Activated T-helper 2 cell treated with anti-CD3 and anti-CD28 coated beads, Interferon-gamma antibody, Interleukin-2, Interleukin-4, amounts not matched to agents 10 μg/mL and 5 μg/mL and 100 μg/mL, durations not matched to agents 14 hours and 24 hours and 36 hours (primary cell): ENCODE data around the gene FGFR2. TPM values are rescaled to one million over a fixed set of nuclear protein-coding genes. Genes with fewer than 3 reads are reported as not detected.

Source experiments
- DNase-seq: peaks from one replicate; pipeline ENCODE4 v3.0.0; 2021; ENCODE audit warnings: low spot score
- H3K27ac Mint-ChIP-seq: one replicate; pipeline ENCODE4 v1.8.0; 2021; ENCODE audit warnings: mixed read lengths
- H3K27me3 Mint-ChIP-seq: one replicate; pipeline ENCODE4 v1.8.0; 2021; ENCODE audit warnings: low read depth, mixed read lengths
- H3K36me3 Mint-ChIP-seq: one replicate; pipeline ENCODE4 v1.8.0; 2021; ENCODE audit warnings: low read depth, mixed read lengths
- H3K4me1 Mint-ChIP-seq: one replicate; pipeline ENCODE4 v1.8.0; 2021; ENCODE audit warnings: low read depth, mixed read lengths
- H3K4me3 Mint-ChIP-seq: one replicate; pipeline ENCODE4 v1.8.0; 2021; ENCODE audit warnings: low read depth, mild to moderate bottlenecking, moderate library complexity, mixed read lengths
- H3K9me3 Mint-ChIP-seq: one replicate; pipeline ENCODE4 v1.8.0; 2021; ENCODE audit warnings: mixed read lengths
- intact Hi-C: fragments of 100-400 bp; cut with micrococcal nuclease; formaldehyde crosslinking; loops from one replicate; pipeline ENCODE4 v1.15.1; 2023
- total RNA-seq: library from RNA; stranded (reverse); gene quantifications from 2 replicates; pipeline ENCODE4 v1.2.3, GENCODE V29; 2022

The FGFR2 gene
- total RNA-seq, 1 donor from 2014 or later = not detected

GRCh38 chr10:121519411-121519810, 78.8 kb downstream of the FGFR2 start:
- Mint-ChIP-seq H3K36me3 (no peaks in the 10 kb centered on the region), H3K27me3 (no peaks in the 10 kb centered on the region), H3K27ac (no peak overlapping the region), H3K4me3 (no peak overlapping the region), H3K4me1 (peaks cover 13% of the 10 kb centered on the region), H3K9me3 (no peaks in the 10 kb centered on the region)
- intact Hi-C loops = no loop called here
- DNase-seq = no peak

GRCh38 chr10:121518333-121518732, 79.9 kb downstream of the FGFR2 start:
- no peaks in the 10 kb centered on the region for H3K36me3 Mint-ChIP-seq
- H3K4me3 Mint-ChIP-seq = no peak overlapping the region
- no peaks in the 10 kb centered on the region for H3K9me3 Mint-ChIP-seq
- no peaks in the 10 kb centered on the region for H3K27me3 Mint-ChIP-seq
- intact Hi-C loops = no loop called here
- no peak for DNase-seq
- H3K4me1 Mint-ChIP-seq = peaks cover 16% of the 10 kb centered on the region
- H3K27ac Mint-ChIP-seq = no peak overlapping the region

DNA sequence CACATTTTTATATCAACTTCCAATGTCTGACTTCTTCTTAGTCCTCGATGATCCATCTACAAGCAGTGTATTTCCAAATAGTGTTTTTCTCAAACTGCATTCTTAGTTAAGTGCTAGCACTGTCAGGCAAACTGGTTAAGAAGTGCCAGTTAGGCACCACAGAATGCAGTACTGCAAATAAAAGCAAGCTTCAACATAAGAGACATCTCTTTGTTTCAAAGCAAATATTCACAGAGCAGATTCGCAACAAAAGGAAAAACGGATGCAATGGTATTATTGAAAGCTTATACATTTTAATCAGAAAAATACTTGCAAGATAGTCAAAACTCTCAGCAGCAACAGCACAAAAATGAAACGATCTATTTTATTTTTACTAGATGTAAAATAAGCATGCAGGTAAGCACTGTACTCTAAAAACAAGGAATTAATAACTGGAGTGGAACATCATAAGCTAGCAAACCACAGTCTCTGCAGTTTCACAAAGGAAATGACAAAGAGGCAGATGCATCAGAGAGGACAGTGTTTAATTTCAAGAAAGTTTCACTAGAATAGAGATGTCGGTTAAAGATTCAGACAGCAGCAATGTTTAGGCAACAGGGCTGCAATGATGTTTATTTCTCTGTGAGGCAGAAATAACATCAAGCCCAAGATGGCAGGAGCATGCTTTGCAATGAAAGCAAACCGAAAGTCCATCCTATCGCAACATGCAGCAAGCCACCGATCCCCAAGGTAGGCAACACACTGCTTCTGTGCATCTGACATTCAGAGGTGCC, 82.0 kb downstream of the FGFR2 start:
- no peak overlapping the region for H3K27ac Mint-ChIP-seq
- no peak overlapping the region for H3K4me3 Mint-ChIP-seq
- intact Hi-C loops = no loop called here

DNA sequence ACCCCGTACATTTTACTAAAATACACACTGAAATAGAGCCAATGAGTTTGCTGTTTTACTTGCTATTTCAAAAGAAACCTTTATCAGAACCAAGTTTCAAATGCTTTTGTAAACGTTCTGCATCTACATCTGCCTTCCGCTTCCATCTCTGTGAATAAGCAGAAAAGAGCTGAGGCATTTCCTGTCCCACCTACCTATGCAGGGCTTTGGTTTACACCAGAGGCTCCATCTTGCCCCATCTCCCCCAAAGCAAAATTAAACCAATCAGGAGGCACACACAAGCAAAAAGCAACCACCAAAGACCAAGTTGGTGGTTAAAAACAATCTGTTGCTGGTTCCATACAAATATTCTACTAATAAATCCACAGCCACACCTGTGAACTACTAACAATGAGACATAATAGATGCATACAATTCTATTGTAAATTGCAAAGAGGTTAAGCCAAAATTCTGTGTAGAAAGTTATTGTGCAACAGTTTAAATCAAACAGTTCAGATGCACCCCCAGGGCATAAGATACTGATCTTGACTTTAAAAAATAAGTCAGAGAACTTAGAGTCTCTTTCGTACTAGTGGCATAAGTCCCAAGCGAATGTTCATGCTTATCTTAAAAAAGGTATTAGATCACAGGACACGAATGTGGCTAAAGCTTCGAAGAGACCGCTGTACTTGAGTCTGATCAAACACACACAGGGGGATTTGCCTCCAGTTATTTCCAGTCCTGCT, 83.9 kb downstream of the FGFR2 start:
- H3K27ac Mint-ChIP-seq = no peak overlapping the region
- no peaks in the 10 kb centered on the region for H3K27me3 Mint-ChIP-seq
- no peak overlapping the region for H3K4me3 Mint-ChIP-seq
- H3K4me1 Mint-ChIP-seq = peaks cover 16% of the 10 kb centered on the region
- intact Hi-C loops = no loop called here
- no peak for DNase-seq
- no peaks in the 10 kb centered on the region for H3K9me3 Mint-ChIP-seq
- H3K36me3 Mint-ChIP-seq = no peaks in the 10 kb centered on the region

More for the DNA sequence above, 82.0 kb downstream of the FGFR2 start:
- Mint-ChIP-seq H3K27me3 (no peaks in the 10 kb centered on the region), H3K9me3 (no peaks in the 10 kb centered on the region), H3K36me3 (no peaks in the 10 kb centered on the region), H3K4me1 (peaks cover 16% of the 10 kb centered on the region)
- DNase-seq = no peak

GRCh38 chr10:121511943-121512342, 86.3 kb downstream of the FGFR2 start:
- no peaks in the 10 kb centered on the region for H3K9me3 Mint-ChIP-seq
- no peaks in the 10 kb centered on the region for H3K36me3 Mint-ChIP-seq
- H3K27ac Mint-ChIP-seq = no peak overlapping the region

GRCh38 chr10:121511460-121511859, 86.8 kb downstream of the FGFR2 start:
- Mint-ChIP-seq H3K9me3 (no peaks in the 10 kb centered on the region), H3K4me1 (peaks cover 10% of the 10 kb centered on the region), H3K4me3 (no peak overlapping the region), H3K36me3 (no peaks in the 10 kb centered on the region), H3K27ac (no peak overlapping the region), H3K27me3 (no peaks in the 10 kb centered on the region)
- DNase-seq = no peak
- intact Hi-C loops = no loop called here

More at GRCh38 chr10:121511943-121512342, 86.3 kb downstream of the FGFR2 start:
- Mint-ChIP-seq H3K27me3 (no peaks in the 10 kb centered on the region), H3K4me3 (no peak overlapping the region), H3K4me1 (peaks cover 14% of the 10 kb centered on the region)
- intact Hi-C loops = no loop called here
- no peak for DNase-seq

DNA sequence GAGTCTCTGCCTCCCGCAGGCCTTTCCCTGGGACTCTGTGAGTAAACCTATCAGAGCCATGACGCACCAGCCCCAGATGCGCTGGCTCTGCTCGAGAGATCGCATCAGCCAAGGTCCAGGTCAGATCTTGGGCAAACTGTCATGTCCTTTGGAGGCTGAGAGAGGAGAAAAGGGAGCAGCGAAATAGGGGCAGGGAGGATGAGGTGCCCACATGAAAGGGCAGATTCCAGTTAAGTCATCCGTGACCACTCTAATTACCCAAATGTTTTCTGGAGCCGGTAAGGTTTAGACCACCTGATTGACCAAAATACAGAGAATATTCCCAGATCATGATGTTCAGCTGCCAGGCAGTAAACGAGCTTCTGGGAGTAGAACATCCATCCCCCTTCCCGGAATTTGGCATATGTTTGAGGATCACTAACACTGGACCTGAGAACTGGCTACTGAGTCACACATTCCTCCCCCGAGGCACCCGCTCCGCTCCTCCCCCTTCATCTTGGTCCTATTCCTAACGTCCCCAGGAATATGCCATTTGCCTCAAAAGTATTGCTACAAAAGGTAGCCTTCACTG, 88.0 kb downstream of the FGFR2 start:
- Mint-ChIP-seq H3K27me3 (no peaks in the 10 kb centered on the region), H3K4me1 (peaks cover 3% of the 10 kb centered on the region), H3K4me3 (no peak overlapping the region), H3K9me3 (no peaks in the 10 kb centered on the region), H3K36me3 (no peaks in the 10 kb centered on the region), H3K27ac (no peak overlapping the region)
- DNase-seq = no peak
- intact Hi-C loops = no loop called here

- no peaks in the 10 kb centered on the region for H3K9me3 Mint-ChIP-seq
- peaks cover 3% of the 10 kb centered on the region for H3K4me1 Mint-ChIP-seq
- H3K27ac Mint-ChIP-seq = no peak overlapping the region
- DNase-seq = no peak
- no peak overlapping the region for H3K4me3 Mint-ChIP-seq
- no peaks in the 10 kb centered on the region for H3K36me3 Mint-ChIP-seq
- H3K27me3 Mint-ChIP-seq = no peaks in the 10 kb centered on the region
- intact Hi-C loops = no loop called here
Measured at GRCh38 chr10:121509796-121510195, 88.4 kb downstream of the FGFR2 start.

DNA sequence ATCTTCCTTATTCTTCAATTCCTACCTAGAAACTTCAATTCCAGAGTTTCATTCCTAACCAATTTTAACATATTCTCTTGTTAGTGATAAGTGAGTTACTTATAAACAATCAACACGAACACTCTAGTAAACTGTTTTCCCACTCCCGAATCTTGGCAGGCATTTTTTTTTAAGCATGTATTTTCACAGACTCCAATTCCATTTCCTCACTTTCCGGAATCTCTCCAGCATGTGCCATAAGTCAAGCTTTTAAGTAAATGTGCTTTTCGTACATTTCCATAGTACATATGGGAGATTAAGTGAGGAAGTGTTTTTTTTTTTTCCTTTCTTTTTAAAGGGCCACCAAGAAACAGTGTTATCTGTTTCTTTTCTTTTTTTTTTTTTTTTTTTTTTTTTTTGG, 89.1 kb downstream of the FGFR2 start:
- no peaks in the 10 kb centered on the region for H3K36me3 Mint-ChIP-seq
- DNase-seq = no peak
- H3K27me3 Mint-ChIP-seq = no peaks in the 10 kb centered on the region
- intact Hi-C loops = no loop called here
- H3K4me1 Mint-ChIP-seq = peaks cover under 1% of the 10 kb centered on the region
- H3K27ac Mint-ChIP-seq = no peak overlapping the region
- no peak overlapping the region for H3K4me3 Mint-ChIP-seq
- no peaks in the 10 kb centered on the region for H3K9me3 Mint-ChIP-seq

- Mint-ChIP-seq H3K4me3 (no peak overlapping the region), H3K4me1 (no peaks in the 10 kb centered on the region), H3K27me3 (no peaks in the 10 kb centered on the region), H3K36me3 (no peaks in the 10 kb centered on the region), H3K9me3 (no peaks in the 10 kb centered on the region), H3K27ac (no peak overlapping the region)
- no peak for DNase-seq
- intact Hi-C loops = no loop called here
Measured at GRCh38 chr10:121503587-121504051, 94.6 kb downstream of the FGFR2 start.

GRCh38 chr10:121501796-121502195, 96.4 kb downstream of the FGFR2 start:
- intact Hi-C loops = no loop called here
- H3K9me3 Mint-ChIP-seq = no peaks in the 10 kb centered on the region
- no peaks in the 10 kb centered on the region for H3K4me1 Mint-ChIP-seq
- no peak for DNase-seq
- no peaks in the 10 kb centered on the region for H3K27me3 Mint-ChIP-seq
- H3K4me3 Mint-ChIP-seq = no peak overlapping the region
- H3K27ac Mint-ChIP-seq = no peak overlapping the region
- H3K36me3 Mint-ChIP-seq = no peaks in the 10 kb centered on the region

- no peaks in the 10 kb centered on the region for H3K27me3 Mint-ChIP-seq
- H3K36me3 Mint-ChIP-seq = no peaks in the 10 kb centered on the region
- intact Hi-C loops = no loop called here
- no peak overlapping the region for H3K4me3 Mint-ChIP-seq
- DNase-seq = no peak
- no peaks in the 10 kb centered on the region for H3K4me1 Mint-ChIP-seq
- no peaks in the 10 kb centered on the region for H3K9me3 Mint-ChIP-seq
- H3K27ac Mint-ChIP-seq = no peak overlapping the region
Measured at GRCh38 chr10:121500701-121501332, 97.4 kb downstream of the FGFR2 start.
